Measurements from ENCODE around the gene ABR. TPM values are rescaled to one million over a fixed set of nuclear protein-coding genes. Genes with fewer than 3 reads are reported as not detected.

Gene ABR
- total and polyA plus RNA-seq, 2 of the 13 experiments (the other 11 are each of a cell fraction or from before 2014, with no cell fraction given), result 12.4 to 40.4 TPM

DNA sequence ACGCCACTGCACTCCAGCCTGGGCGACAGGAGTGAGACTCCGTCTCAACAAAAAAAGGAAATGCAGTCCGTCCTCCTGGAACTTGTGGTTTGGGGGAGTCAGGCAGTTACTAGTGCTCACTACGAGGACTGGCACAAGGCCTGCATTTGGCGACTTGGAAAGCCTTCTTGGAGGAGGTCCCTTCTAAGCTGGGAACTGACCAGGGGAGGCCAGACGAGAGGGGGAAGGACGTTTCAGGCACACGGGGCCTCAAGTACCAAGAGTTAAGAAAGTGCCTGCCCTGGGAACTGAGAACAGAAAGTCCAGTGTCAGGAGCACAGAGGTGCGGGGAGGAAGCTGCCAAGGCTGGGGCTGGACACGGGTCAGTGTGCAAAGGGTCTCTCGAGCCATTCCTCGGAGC is 89.9 kb downstream of the ABR start:
- Histone ChIP-seq H3K4me2 (ENCODE audit: low read depth, low read length) (no peak overlapping the region), H3K4me1 (ENCODE audit: insufficient read depth, low read length) (no peaks in the 10 kb centered on the region), H4K20me1 (ENCODE audit: insufficient read depth, low read length) (no peaks in the 10 kb centered on the region), H2AFZ (ENCODE audit: low read length) (no peak overlapping the region), H3K27me3 (ENCODE audit: control insufficient read depth in 1 of 2, insufficient read depth in 2 of 2, low read length in 2 of 2) (no peaks in the 10 kb centered on the region), H3K4me3 (replicated peaks in 1 of 3; ENCODE audit: insufficient read depth in 1 of 3, low read depth in 2 of 3, low read length in 3 of 3) (no peak overlapping the region), H3K27ac (ENCODE audit: extremely low read length, insufficient read depth, low read length) (no peak overlapping the region), H3K79me2 (ENCODE audit: insufficient read depth, low read length) (no peaks in the 10 kb centered on the region), H3K9me3 (ENCODE audit: low read length) (no peaks in the 10 kb centered on the region), H3K9ac (ENCODE audit: insufficient read depth, low read depth, low read length) (no peak overlapping the region), H3K36me3 (replicated peaks in 1 of 2; ENCODE audit: control insufficient read depth in 1 of 2, insufficient read depth in 2 of 2, low read length in 2 of 2) (peaks cover 0 to 5% of the 10 kb centered on the region in 2 experiments; a peak in 2 of 5 replicates)
- ChIA-PET POLR2A (no interaction called here), CTCF (ENCODE audit: low intra/inter-chr PET ratio, low total read pairs) (no interaction called here)
- intact Hi-C loops (cut with micrococcal nuclease; ENCODE audit: unreplicated experiment), result no loop called here
- in situ Hi-C loops (cut with HindIII; ENCODE audit: extremely low pct_ligation_motif_present, low pct_unique_long_range_greater_than_20kb), result no loop called here
- WGBS (ENCODE audit: low lambda C conversion rate), result 97% methylated on average over 13 of the region's 13 CpGs
- FAIRE-seq (no peak), DNase-seq (ENCODE audit: low spot score) (no peak), ATAC-seq (no peak)
- no TSS peak for BruUV-seq (replicated peaks)
- TF ChIP-seq SPEN (CRISPR knock-in tag; IDR thresholded peaks at IDR 0.05; ENCODE audit: low read depth), result no peak
- TF ChIP-seq ZNF644 (CRISPR knock-in tag; IDR thresholded peaks at IDR 0.05; ENCODE audit: low read depth), result no peak
- TF ChIP-seq KLF11 (CRISPR knock-in tag; IDR thresholded peaks at IDR 0.05), result no peak
- no peak for TF ChIP-seq CAMTA2 (CRISPR knock-in tag; IDR thresholded peaks at IDR 0.05; ENCODE audit: borderline replicate concordance)
- TF ChIP-seq, protein P1, sequence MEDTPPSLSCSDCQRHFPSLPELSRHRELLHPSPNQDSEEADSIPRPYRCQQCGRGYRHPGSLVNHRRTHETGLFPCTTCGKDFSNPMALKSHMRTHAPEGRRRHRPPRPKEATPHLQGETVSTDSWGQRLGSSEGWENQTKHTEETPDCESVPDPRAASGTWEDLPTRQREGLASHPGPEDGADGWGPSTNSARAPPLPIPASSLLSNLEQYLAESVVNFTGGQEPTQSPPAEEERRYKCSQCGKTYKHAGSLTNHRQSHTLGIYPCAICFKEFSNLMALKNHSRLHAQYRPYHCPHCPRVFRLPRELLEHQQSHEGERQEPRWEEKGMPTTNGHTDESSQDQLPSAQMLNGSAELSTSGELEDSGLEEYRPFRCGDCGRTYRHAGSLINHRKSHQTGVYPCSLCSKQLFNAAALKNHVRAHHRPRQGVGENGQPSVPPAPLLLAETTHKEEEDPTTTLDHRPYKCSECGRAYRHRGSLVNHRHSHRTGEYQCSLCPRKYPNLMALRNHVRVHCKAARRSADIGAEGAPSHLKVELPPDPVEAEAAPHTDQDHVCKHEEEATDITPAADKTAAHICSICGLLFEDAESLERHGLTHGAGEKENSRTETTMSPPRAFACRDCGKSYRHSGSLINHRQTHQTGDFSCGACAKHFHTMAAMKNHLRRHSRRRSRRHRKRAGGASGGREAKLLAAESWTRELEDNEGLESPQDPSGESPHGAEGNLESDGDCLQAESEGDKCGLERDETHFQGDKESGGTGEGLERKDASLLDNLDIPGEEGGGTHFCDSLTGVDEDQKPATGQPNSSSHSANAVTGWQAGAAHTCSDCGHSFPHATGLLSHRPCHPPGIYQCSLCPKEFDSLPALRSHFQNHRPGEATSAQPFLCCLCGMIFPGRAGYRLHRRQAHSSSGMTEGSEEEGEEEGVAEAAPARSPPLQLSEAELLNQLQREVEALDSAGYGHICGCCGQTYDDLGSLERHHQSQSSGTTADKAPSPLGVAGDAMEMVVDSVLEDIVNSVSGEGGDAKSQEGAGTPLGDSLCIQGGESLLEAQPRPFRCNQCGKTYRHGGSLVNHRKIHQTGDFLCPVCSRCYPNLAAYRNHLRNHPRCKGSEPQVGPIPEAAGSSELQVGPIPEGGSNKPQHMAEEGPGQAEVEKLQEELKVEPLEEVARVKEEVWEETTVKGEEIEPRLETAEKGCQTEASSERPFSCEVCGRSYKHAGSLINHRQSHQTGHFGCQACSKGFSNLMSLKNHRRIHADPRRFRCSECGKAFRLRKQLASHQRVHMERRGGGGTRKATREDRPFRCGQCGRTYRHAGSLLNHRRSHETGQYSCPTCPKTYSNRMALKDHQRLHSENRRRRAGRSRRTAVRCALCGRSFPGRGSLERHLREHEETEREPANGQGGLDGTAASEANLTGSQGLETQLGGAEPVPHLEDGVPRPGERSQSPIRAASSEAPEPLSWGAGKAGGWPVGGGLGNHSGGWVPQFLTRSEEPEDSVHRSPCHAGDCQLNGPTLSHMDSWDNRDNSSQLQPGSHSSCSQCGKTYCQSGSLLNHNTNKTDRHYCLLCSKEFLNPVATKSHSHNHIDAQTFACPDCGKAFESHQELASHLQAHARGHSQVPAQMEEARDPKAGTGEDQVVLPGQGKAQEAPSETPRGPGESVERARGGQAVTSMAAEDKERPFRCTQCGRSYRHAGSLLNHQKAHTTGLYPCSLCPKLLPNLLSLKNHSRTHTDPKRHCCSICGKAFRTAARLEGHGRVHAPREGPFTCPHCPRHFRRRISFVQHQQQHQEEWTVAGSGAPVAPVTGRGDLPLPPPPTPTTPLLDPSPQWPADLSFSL (CRISPR knock-in tag; IDR thresholded peaks at IDR 0.05), result no peak
- no peak for TF ChIP-seq PPARG (CRISPR knock-in tag; conservative IDR thresholded peaks at IDR 0.05)
- TF ChIP-seq FOSL1 (CRISPR knock-in tag; IDR thresholded peaks at IDR 0.05; ENCODE audit: borderline replicate concordance), result no peak
- no peak for TF ChIP-seq ZMYM4 (CRISPR knock-in tag; IDR thresholded peaks at IDR 0.05)
- TF ChIP-seq, protein P2, sequence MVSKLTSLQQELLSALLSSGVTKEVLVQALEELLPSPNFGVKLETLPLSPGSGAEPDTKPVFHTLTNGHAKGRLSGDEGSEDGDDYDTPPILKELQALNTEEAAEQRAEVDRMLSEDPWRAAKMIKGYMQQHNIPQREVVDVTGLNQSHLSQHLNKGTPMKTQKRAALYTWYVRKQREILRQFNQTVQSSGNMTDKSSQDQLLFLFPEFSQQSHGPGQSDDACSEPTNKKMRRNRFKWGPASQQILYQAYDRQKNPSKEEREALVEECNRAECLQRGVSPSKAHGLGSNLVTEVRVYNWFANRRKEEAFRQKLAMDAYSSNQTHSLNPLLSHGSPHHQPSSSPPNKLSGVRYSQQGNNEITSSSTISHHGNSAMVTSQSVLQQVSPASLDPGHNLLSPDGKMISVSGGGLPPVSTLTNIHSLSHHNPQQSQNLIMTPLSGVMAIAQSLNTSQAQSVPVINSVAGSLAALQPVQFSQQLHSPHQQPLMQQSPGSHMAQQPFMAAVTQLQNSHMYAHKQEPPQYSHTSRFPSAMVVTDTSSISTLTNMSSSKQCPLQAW (CRISPR knock-in tag; IDR thresholded peaks at IDR 0.05), result no peak
- no peak for TF ChIP-seq ZBTB20 (CRISPR knock-in tag; IDR thresholded peaks at IDR 0.05; ENCODE audit: borderline replicate concordance, low read depth)
- TF ChIP-seq PHF5A (CRISPR knock-in tag; IDR thresholded peaks at IDR 0.05; ENCODE audit: low read depth, unreplicated experiment), result no peak
- TF ChIP-seq, protein P3, sequence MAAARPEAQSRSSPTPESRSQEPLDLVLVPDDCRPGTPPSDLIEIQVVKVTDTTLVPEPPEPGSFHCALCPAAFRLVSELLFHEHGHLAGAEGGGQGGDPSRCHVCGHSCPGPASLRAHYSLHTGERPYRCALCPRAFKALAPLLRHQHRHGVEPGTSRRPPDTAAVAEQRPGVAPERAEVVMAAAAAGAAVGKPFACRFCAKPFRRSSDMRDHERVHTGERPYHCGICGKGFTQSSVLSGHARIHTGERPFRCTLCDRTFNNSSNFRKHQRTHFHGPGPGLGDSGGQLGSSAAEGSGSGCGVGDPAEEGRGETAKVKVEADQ (CRISPR knock-in tag; IDR thresholded peaks at IDR 0.05; ENCODE audit: borderline replicate concordance), result no peak
- TF ChIP-seq HOXA3 (CRISPR knock-in tag; IDR thresholded peaks at IDR 0.05), result no peak
